ENCODE results near the gene SLC25A44.
"Not testable (repeated sequence)": the region's sequence is repeated elsewhere in the genome, so short reads cannot be mapped to it uniquely, and the experiment has no call there.

Gene SLC25A44

GRCh38 chr1:156162430-156163037 lies 31.4 kb upstream of the SLC25A44 start:
- in situ Hi-C loops (cut with HindIII; ENCODE audit: low sequenced_read_pairs) = loop anchor here (10.0 kb wide), 1 partner anchor 62 kb away; no protein-coding TSS in a partner anchor

- in situ Hi-C loops (cut with HindIII; ENCODE audit: low sequenced_read_pairs) = loop anchor here (10.0 kb wide), 1 partner anchor 61 kb away; no protein-coding TSS in a partner anchor
Measured at GRCh38 chr1:156163712-156164111, 30.2 kb upstream of the SLC25A44 start.

- in situ Hi-C loops (cut with HindIII; ENCODE audit: low sequenced_read_pairs) = loop anchor here (10.0 kb wide), 1 partner anchor 61 kb away; no protein-coding TSS in a partner anchor
Measured at GRCh38 chr1:156164125-156164831, 29.6 kb upstream of the SLC25A44 start.

GRCh38 chr1:156165083-156165482 lies 28.8 kb upstream of the SLC25A44 start:
- in situ Hi-C loops (cut with HindIII; ENCODE audit: low sequenced_read_pairs) = loop anchor here (10.0 kb wide), 1 partner anchor 60 kb away; no protein-coding TSS in a partner anchor

GRCh38 chr1:156167536-156167935 lies 26.4 kb upstream of the SLC25A44 start:
- in situ Hi-C loops (cut with HindIII; ENCODE audit: low sequenced_read_pairs) = loop anchor here (10.0 kb wide), 1 partner anchor 57 kb away; no protein-coding TSS in a partner anchor

GRCh38 chr1:156172696-156173470 lies 21.0 kb upstream of the SLC25A44 start:
- in situ Hi-C loops (cut with HindIII; ENCODE audit: low sequenced_read_pairs) = no loop called here

GRCh38 chr1:156176610-156177210 lies 17.2 kb upstream of the SLC25A44 start:
- in situ Hi-C loops (cut with HindIII; ENCODE audit: low sequenced_read_pairs) = no loop called here

- in situ Hi-C loops (cut with HindIII; ENCODE audit: low sequenced_read_pairs) = no loop called here
Measured at GRCh38 chr1:156177919-156178654, 15.8 kb upstream of the SLC25A44 start.

GRCh38 chr1:156180471-156180870 lies 13.4 kb upstream of the SLC25A44 start:
- in situ Hi-C loops (cut with HindIII; ENCODE audit: low sequenced_read_pairs) = no loop called here

GRCh38 chr1:156181391-156181924 lies 12.4 kb upstream of the SLC25A44 start:
- in situ Hi-C loops (cut with HindIII; ENCODE audit: low sequenced_read_pairs) = not testable (repeated sequence)

GRCh38 chr1:156182010-156182779 lies 11.7 kb upstream of the SLC25A44 start:
- in situ Hi-C loops (cut with HindIII; ENCODE audit: low sequenced_read_pairs) = not testable (repeated sequence)

GRCh38 chr1:156186347-156187177 lies 7.3 kb upstream of the SLC25A44 start:
- in situ Hi-C loops (cut with HindIII; ENCODE audit: low sequenced_read_pairs) = not testable (repeated sequence)

GRCh38 chr1:156190265-156190664 lies 3.6 kb upstream of the SLC25A44 start:
- in situ Hi-C loops (cut with HindIII; ENCODE audit: low sequenced_read_pairs) = not testable (repeated sequence)

- in situ Hi-C loops (cut with HindIII; ENCODE audit: low sequenced_read_pairs) = no loop called here
Measured at GRCh38 chr1:156191292-156191964, 2.5 kb upstream of the SLC25A44 start.

GRCh38 chr1:156193208-156193487 lies 756 bp upstream of the SLC25A44 start:
- in situ Hi-C loops (cut with HindIII; ENCODE audit: low sequenced_read_pairs) = no loop called here

GRCh38 chr1:156194300-156194652 lies 372 bp downstream of the SLC25A44 start:
- in situ Hi-C loops (cut with HindIII; ENCODE audit: low sequenced_read_pairs) = no loop called here

GRCh38 chr1:156195853-156196252 lies 1.9 kb downstream of the SLC25A44 start:
- in situ Hi-C loops (cut with HindIII; ENCODE audit: low sequenced_read_pairs) = loop anchor here (5.0 kb wide), 1 partner anchor 59 kb away; no protein-coding TSS in a partner anchor

GRCh38 chr1:156196445-156196844 lies 2.5 kb downstream of the SLC25A44 start:
- in situ Hi-C loops (cut with HindIII; ENCODE audit: low sequenced_read_pairs) = loop anchor here (5.0 kb wide), 1 partner anchor 59 kb away; no protein-coding TSS in a partner anchor
